ENCODE results near the gene ZNF512B. TPM values are rescaled to one million over a fixed set of nuclear protein-coding genes. Genes with fewer than 3 reads are reported as not detected.
"Not testable (repeated sequence)": the region's sequence is repeated elsewhere in the genome, so short reads cannot be mapped to it uniquely, and the experiment has no call there.

Gene ZNF512B, protein sequence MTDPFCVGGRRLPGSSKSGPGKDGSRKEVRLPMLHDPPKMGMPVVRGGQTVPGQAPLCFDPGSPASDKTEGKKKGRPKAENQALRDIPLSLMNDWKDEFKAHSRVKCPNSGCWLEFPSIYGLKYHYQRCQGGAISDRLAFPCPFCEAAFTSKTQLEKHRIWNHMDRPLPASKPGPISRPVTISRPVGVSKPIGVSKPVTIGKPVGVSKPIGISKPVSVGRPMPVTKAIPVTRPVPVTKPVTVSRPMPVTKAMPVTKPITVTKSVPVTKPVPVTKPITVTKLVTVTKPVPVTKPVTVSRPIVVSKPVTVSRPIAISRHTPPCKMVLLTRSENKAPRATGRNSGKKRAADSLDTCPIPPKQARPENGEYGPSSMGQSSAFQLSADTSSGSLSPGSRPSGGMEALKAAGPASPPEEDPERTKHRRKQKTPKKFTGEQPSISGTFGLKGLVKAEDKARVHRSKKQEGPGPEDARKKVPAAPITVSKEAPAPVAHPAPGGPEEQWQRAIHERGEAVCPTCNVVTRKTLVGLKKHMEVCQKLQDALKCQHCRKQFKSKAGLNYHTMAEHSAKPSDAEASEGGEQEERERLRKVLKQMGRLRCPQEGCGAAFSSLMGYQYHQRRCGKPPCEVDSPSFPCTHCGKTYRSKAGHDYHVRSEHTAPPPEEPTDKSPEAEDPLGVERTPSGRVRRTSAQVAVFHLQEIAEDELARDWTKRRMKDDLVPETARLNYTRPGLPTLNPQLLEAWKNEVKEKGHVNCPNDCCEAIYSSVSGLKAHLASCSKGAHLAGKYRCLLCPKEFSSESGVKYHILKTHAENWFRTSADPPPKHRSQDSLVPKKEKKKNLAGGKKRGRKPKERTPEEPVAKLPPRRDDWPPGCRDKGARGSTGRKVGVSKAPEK
- total RNA-seq: 10 to 100 TPM in 1 of 2 donors, 1 to 10 TPM in 1; 9.4 to 11.2 TPM
- long read RNA-seq, donor 1, full-length matches to known transcripts: 1 of 13 reads
- long read RNA-seq, donor 1, partial matches to known transcripts: 1 of 13 reads
- long read RNA-seq, donor 1, other reads (novel, unspliced or antisense): 11 of 13 reads
- long read RNA-seq, donor 2, partial matches to known transcripts: 2 of 9 reads
- long read RNA-seq, donor 2, other reads (novel, unspliced or antisense): 7 of 9 reads

DNA sequence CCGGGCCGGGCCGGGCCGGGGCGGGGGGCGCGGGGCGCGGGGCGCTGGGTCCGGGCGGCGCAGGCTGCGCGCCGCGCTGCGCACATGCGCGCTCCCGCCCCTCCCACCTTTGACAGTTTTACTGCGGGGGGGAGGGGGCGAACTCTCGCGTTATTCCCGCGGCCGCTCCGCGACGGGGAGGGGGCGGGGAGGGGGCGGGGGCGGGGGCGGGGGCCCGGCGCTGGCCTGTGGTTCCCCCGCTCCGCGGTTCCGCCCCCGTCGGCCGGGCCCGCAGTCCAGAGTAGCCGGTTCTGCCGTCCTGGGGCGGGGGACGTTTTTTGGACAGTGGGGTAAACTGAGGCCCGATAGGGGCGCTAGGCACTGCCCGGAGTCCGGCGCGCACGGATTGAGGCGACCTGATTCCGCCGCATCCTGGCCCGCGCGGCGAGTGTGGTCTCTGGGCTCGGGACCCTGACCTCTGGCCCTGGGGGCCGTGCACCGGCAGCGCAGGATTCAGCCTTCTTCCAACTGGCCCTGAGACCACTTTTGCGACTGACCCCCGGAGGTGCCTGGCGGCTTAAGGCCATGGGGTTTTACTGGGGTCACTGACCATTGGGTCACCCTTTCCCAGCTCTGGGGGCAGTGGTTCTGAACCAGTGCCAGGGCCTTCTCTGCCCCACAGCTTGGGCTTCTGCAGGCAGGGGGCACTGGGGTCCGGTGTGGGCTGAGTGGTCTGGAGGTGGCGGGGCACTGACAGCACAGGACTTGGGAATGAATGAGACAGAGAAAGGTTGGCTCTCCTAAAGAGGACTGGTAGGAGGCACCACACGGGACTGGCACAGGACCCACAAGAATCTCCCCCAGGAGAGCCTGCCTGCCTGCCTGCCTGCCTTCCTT lies at the start of gene ZNF512B:
Gene ZNF512B (minus strand): TSS at position 93 of the 876 bp plus-strand sequence. CDS start 1,980 bp downstream, outside the sequence.
- intact Hi-C loops (cut with DNase I): loop anchor here (5.0 to 10.0 kb wide), 4 partner anchors 63 to 433 kb away; partner anchors contain the start of gene PTK6 (in 1 of the 2)
- peak; percentile 82 for DNase-seq (ENCODE audit: low spot score)

- no peak for DNase-seq (ENCODE audit: low spot score)
Observed at GRCh38 chr20:64015635-64016034, 45.9 kb upstream of the ZNF512B start.

GRCh38 chr20:64012385-64013154 lies 42.8 kb upstream of the ZNF512B start:
- intact Hi-C loops (cut with DNase I); DNase-seq (ENCODE audit: low spot score): not testable (repeated sequence)

More at GRCh38 chr20:64015635-64016034, 45.9 kb upstream of the ZNF512B start:
- intact Hi-C loops (cut with DNase I): no loop called here

- intact Hi-C loops (cut with DNase I): no loop called here
- no peak for DNase-seq (ENCODE audit: low spot score)
Observed at GRCh38 chr20:64011366-64011779, 41.6 kb upstream of the ZNF512B start.

DNA sequence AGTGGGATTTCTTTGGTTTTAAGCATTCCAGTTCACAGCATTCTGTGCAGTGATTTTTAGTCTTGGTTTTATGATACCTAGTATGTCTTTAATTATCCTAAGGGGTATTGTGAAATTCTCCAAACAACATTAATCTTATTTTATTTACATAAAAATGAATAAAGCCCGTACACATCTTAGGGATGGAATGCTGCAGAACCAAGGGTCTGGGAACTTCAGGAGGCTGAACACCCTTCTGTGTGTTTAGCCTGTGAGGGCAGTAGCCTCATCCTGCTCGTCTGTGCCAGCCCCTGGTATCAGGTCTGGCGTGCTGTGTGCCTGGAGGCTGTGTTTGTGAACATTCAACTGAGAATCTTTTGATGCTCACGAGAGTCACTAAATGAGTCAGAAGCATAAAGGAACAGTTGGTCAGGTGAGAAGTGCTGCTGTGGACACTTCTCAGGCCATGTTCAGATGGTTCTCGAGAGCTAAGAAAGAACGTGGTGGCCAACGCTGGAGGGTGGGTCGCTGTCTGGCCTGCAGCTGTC lies 41.0 kb upstream of the ZNF512B start:
- intact Hi-C loops (cut with DNase I): no loop called here

DNA sequence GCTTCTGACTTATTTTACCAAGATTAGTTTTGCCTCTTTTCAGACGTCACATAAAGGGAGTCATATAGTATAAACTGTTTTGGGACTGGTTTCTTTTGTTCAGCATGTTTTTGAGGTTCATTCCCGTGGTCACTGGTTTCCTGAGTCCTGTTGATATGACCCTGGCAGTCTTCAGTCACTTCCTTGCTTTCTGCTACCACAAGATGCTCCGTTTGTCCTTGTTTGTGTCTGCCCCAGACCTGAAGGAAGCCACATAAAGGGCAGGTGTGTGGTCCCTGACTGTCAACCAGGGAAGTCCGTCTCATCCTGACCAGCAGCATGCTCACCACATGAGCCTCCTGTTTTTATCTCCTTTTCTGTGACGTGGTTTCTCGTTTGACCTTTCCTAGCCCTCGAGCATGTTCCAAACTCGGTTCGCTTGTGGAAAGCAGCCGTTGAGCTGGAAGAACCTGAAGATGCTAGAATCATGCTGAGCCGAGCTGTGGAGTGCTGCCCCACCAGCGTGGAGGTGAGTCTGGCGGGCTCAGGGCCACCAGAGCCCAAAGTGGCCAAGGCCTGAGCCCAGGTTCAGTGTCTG lies 40.2 kb upstream of the ZNF512B start:
- intact Hi-C loops (cut with DNase I): no loop called here

More for the DNA sequence above, 41.0 kb upstream of the ZNF512B start:
- DNase-seq (ENCODE audit: low spot score): no peak

GRCh38 chr20:64006902-64007301 lies 37.2 kb upstream of the ZNF512B start:
- intact Hi-C loops (cut with DNase I): no loop called here
- no peak for DNase-seq (ENCODE audit: low spot score)

More for the DNA sequence above, 40.2 kb upstream of the ZNF512B start:
- DNase-seq (ENCODE audit: low spot score): no peak

GRCh38 chr20:64006490-64006889 lies 36.8 kb upstream of the ZNF512B start:
- DNase-seq (ENCODE audit: low spot score): no peak
- intact Hi-C loops (cut with DNase I): no loop called here

DNA sequence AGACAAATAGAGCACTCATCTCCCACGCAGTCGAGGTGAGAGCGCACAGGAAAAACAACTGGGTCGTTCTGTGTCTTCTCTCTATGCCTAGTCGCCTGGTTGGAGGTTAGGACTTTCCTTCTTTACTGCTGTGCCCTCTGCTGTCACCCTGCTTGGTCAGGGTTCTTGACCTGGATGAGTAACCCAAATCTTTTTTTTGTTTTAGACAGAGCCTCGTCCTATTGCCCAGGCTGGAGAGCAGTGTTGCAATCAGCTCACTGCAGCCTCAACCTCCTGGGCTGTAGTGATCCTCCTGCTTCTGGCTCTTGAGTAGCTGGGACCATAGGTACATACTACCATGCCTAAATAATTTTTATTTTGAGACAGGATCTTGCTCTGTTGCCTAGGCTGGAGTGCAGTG lies 35.7 kb upstream of the ZNF512B start:
- no peak for DNase-seq (ENCODE audit: low spot score)

DNA sequence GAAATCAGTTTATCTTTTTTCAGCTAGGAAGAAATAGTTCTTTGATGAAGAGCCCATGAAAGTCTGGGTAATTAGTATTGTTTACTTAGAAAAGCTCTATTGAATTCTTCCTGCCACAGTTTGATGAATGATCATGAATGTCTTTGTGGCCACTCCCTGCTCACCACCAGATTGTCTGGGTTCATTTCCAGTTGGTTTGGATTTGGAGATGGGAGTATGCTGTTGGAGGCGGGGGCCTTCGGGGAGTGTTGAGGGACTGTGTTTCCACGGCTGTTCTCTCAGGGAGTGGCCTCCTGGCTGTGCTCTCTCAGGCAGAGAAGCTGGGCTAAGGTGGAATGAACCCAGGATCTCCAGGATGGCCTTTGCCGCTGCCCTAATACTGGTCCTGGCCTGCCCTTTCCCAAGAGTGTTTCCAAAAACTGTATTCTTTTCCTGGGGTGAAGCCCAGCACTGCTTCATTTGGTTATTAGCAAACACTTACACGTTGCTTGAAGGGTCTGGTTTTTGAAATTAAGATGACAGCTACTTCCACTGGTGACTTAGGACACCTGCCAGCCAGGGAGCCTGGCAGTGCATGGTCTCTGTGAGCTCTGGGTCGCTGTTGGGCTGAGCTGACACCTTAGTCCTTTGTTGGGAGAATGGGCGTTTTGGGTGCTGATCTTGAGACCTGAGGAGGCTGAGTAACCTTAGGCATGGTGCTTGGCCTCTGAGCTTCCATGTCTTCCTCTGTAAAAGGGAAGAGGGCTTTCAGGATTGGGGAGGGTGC lies 34.4 kb upstream of the ZNF512B start:
- no peak for DNase-seq (ENCODE audit: low spot score)
- intact Hi-C loops (cut with DNase I): no loop called here

More for the DNA sequence above, 35.7 kb upstream of the ZNF512B start:
- intact Hi-C loops (cut with DNase I): no loop called here

DNA sequence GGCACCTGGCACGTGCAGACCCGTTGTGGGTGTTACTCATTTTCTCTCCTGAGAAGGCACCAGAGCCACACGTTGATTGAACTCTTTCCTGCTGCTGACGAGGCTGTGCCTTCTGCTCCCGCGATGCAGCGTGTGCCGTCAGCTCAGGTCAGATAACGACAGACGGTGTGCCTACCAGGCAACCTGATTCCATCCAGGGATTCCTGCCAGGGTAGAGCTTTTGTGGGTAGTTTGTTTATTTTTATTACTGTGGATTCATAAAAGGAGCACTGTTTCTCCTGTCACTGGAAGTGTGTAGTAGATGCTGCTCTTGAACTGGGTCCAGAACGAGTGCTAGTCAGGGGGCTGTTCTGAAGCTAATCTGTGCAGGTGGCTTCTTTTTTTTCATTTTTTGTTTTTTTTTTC lies 31.9 kb upstream of the ZNF512B start:
- no peak for DNase-seq (ENCODE audit: low spot score)
- intact Hi-C loops (cut with DNase I): no loop called here

DNA sequence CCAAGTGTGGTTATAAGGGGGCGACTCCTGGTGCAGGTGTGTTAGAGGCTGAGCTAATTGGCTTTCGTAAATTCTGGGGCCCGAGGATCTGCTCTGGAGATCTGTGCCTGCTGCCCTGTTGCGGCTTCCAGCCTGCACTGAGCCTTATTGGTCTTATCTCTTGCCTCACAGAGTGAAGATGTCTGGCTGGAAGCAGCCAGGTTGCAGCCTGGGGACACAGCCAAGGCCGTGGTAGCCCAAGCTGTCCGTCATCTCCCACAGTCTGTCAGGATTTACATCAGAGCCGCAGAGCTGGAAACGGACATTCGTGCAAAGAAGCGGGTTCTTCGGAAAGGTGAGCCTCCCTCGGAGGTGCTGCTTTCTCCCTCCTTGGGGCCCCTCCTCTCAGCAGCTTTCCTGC lies 31.2 kb upstream of the ZNF512B start:
- DNase-seq (ENCODE audit: low spot score): no peak
- intact Hi-C loops (cut with DNase I): no loop called here

DNA sequence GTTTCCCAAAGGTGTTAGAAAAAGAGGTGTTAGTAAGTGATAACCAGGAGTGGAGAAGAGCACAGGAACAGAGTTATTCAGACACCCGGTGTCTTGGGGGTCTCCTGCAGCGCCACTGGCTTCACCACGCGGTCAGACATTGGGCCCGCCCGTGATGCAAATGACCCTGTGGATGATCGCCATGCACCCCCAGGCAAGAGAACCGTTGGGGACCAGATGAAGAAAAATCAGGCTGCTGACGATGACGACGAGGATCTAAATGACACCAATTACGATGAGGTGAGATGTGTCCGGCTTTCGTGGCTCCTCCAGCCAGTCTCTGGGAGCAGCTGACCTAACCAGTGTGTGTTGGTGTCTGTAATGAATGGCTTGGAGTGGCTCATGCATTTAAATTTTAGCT lies 13.2 kb upstream of the ZNF512B start:
- intact Hi-C loops (cut with DNase I): no loop called here

DNA sequence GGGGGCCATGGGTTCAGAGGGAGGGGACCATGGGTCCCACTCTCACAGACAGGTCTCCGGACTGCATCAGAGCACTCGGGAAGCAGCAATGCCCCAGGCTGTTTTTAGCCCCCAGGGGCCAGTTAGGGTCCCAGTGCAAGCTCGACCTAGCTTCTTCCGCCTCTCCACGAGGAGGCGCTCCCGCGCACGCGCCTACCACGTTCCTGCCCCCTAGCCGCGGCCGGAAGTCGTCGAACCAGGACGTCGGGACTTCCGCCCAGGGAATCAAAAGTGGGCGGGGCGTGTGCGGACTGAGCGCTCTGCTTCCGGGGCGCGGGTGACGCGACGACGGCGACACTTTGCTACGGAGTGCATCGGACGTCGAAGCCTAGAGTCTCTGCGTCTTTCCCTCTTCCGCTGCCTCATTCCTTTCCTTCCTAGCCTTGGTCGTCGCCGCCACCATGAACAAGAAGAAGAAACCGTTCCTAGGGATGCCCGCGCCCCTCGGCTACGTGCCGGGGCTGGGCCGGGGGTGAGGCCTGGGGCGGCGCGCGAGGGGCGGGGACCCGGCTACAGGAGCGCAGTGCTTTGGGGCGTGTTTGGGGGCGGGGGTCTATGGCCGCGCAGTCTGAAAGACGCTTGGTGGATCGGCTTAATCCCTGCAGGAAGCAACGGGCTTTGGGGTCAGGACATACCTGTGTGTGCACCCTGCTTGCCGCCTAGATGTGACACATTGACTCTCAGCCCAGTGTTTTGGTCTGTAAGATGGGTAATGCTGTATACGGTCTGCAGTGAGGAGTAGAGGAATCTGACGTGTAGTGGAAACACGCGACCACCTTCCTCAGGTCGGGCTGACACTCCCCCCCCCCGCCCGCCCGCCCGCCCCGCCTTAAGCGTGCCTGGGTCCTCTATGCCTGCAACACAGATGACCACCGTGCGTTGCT lies 11.3 kb upstream of the ZNF512B start, which contains the start of gene PRPF6:
Gene PRPF6 (plus strand): TSS at position 327 of the 923 bp plus-strand sequence. CDS start 114 bp downstream, at position 441.
- DNase-seq (ENCODE audit: low spot score): peak; percentile 98
- intact Hi-C loops (cut with DNase I): no loop called here

More for the DNA sequence above, 13.2 kb upstream of the ZNF512B start:
- no peak for DNase-seq (ENCODE audit: low spot score)

DNA sequence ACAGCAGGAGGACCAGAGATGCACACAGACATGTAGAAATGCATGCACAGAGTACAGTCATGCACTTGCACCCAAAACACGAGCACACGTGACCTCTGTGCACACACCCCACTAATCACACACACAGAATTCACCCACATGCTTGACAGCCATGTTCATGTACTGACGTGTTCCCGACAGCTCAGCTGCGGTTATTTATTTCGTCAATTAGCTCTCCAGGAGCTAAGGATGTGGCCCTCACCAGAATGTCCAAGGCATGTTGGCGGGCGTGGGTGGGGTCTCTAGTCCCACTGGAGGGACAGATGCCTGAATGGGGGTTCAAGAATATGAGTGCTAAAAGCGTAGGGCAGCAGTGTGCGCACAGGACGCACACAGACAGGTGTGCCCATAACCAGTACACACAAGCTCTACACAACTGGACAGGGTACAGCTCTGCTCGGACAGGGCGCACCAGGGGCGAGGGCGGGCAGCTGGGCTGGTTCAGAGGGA lies 10.6 kb upstream of the ZNF512B start:
- intact Hi-C loops (cut with DNase I): no loop called here
- no peak for DNase-seq (ENCODE audit: low spot score)

Measured in posterior vena cava (tissue), 2 donors.